SJSA1 (cell line): Measurements from ENCODE around the gene LCE1C. TPM values are rescaled to one million over a fixed set of nuclear protein-coding genes. Genes with fewer than 3 reads are reported as not detected.

Experiments used
- DNase-seq, 2 experiments: peaks; one replicate each; pipeline ENCODE4 v3.0.0-alpha.2; 2015 to 2020; ENCODE audit warnings: low spot score in 2 of 2, low read depth in 1 of 2
- H3K27ac ChIP-seq: fragments of 250-450 bp; sonication (Bioruptor Pico); 2 replicates; pipeline ENCODE4 v1.5.1; 2020; ENCODE audit warnings: mild to moderate bottlenecking, moderate library complexity
- H3K27me3 ChIP-seq: fragments of 250-450 bp; sonication (Bioruptor Pico); replicated peaks from 2 replicates; pipeline ENCODE4 v1.5.1; 2020; ENCODE audit warnings: mild to moderate bottlenecking, moderate library complexity
- H3K36me3 ChIP-seq: fragments of 250-450 bp; sonication (Bioruptor Pico); 2 replicates; pipeline ENCODE4 v1.5.1; 2020; ENCODE audit warnings: mild to moderate bottlenecking
- H3K4me1 ChIP-seq: fragments of 250-450 bp; sonication (Bioruptor Pico); replicated peaks from 2 replicates; pipeline ENCODE4 v1.6.1; 2021; ENCODE audit warnings: mild to moderate bottlenecking
- H3K4me3 ChIP-seq: fragments of 250-450 bp; sonication (Bioruptor Pico); 2 replicates; pipeline ENCODE4 v1.5.1; 2020; ENCODE audit warnings: mild to moderate bottlenecking
- H3K9me3 ChIP-seq: fragments of 250-450 bp; sonication (Bioruptor Pico); replicated peaks from 2 replicates; pipeline ENCODE4 v1.5.1; 2020; ENCODE audit warnings: mild to moderate bottlenecking
- total RNA-seq: library from RNA; depleted of rRNA; stranded (reverse); fragments of >200 nt; shearing (Covaris generic); gene quantifications from 2 replicates; pipeline ENCODE4 v1.2.3, GENCODE V29; 2014

Gene LCE1C
- total RNA-seq, 1 experiment from 2014 or later: not detected

DNA sequence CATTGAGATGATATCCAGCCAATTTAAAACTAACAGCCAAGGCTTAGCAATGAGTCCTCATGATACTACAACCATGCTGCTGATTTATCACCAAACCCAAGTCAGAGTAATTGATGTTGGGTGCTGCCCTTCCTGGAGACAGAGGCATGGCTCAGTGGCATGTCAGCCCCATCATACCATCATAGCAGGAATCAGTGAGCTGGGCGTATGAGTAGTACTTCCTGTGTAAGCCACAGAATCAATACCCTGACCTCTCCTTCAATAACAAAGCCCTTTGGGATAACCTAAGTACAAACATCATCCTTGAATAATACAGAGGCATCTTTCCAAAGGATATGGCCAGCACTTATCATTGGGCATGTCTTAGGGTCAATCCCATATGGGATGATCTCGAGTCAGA, 23.4 kb downstream of the LCE1C start:
- H3K27ac ChIP-seq: no peak overlapping the region
- no peaks in the 10 kb centered on the region for H3K27me3 ChIP-seq
- H3K36me3 ChIP-seq: no peaks in the 10 kb centered on the region
- no peaks in the 10 kb centered on the region for H3K4me1 ChIP-seq
- DNase-seq: no peak
- no peaks in the 10 kb centered on the region for H3K9me3 ChIP-seq
- no peak overlapping the region for H3K4me3 ChIP-seq

DNA sequence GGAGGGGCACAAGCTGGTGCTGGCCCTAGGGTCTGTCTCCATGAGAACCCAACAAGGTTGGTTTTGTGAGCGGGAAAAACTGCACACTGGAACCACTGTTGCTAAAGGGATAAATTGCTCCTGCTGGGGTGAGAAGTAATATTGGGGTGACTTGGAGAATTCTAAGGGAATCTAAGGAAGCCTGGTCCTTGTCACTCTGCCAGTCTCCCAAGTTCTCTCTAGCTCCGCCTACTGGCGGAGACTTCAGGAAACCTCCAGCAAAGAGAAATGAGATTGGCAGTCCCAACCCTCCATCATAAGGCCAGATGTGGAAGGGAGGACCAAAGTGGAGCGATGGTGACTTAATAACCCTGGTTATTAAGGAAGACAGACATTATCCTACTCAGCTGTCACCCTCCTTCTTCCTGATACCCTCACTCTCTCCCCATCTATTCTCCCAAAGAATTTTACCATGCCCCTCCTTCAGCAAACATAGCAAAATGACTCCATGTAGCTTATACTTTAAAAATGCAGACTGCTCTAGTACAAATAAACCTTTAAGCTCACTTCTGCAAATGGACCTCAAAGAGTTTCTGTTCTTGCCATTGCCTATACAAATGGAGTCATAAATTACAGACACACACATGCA, 28.8 kb downstream of the LCE1C start:
- H3K27me3 ChIP-seq: no peaks in the 10 kb centered on the region; the same call in 1 of the 2 replicates
- no peaks in the 10 kb centered on the region for H3K9me3 ChIP-seq
- H3K4me3 ChIP-seq: no peak overlapping the region
- no peaks in the 10 kb centered on the region for H3K4me1 ChIP-seq
- no peaks in the 10 kb centered on the region for H3K36me3 ChIP-seq
- peak in 1 of 2 experiments; percentile 30 for DNase-seq
- H3K27ac ChIP-seq: no peak overlapping the region

DNA sequence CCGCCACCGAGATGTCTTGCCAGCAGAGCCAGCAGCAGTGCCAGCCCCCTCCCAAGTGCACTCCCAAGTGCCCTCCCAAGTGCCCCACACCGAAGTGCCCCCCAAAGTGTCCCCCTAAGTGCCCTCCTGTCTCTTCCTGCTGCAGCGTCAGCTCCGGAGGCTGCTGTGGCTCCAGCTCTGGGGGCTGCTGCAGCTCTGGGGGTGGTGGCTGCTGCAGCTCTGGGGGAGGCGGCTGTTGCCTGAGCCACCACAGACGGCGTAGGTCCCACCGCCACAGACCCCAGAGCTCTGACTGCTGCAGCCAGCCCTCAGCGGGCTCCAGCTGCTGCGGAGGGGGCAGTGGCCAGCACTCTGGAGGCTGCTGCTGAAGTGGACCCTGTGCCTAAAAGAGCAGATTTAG, 30.1 kb downstream of the LCE1C start:
- H3K27ac ChIP-seq: no peak overlapping the region
- no peaks in the 10 kb centered on the region for H3K9me3 ChIP-seq

DNA sequence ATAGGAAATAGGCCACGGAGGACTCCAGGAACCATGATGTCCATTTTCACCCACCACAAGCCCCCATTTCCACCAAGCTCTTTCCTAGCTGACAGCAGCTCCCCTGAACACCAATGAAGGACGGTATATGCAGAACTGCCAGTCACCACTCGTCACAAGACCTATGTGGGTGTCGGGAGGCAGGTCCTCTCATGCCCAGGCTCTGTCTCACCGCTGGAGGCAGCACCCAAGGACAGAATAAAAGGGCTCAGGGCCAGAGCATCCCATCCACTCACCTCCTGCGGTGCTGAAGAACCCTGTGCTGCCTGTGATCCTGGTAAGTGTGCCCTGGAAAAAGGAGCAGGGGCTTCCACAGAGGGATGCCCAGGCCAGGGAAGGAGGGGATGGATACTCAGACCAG, 31.6 kb downstream of the LCE1C start, which contains the start of gene LCE1F:
TSS of gene LCE1F (plus strand) at position 266 of the 400 bp plus-strand sequence. CDS start 1,232 bp downstream, outside the sequence.
- no peak for DNase-seq
- Histone ChIP-seq H3K36me3 (no peaks in the 10 kb centered on the region), H3K4me1 (no peaks in the 10 kb centered on the region), H3K27me3 (no peaks in the 10 kb centered on the region; the same call in 1 of the 2 replicates), H3K9me3 (no peaks in the 10 kb centered on the region), H3K27ac (no peak within 1 kb of the TSS), H3K4me3 (no peak within 1 kb of the TSS)

More for the DNA sequence above, 30.1 kb downstream of the LCE1C start:
- Histone ChIP-seq H3K4me1 (no peaks in the 10 kb centered on the region), H3K36me3 (no peaks in the 10 kb centered on the region), H3K27me3 (no peaks in the 10 kb centered on the region; the same call in 1 of the 2 replicates), H3K4me3 (no peak overlapping the region)
- no peak for DNase-seq

DNA sequence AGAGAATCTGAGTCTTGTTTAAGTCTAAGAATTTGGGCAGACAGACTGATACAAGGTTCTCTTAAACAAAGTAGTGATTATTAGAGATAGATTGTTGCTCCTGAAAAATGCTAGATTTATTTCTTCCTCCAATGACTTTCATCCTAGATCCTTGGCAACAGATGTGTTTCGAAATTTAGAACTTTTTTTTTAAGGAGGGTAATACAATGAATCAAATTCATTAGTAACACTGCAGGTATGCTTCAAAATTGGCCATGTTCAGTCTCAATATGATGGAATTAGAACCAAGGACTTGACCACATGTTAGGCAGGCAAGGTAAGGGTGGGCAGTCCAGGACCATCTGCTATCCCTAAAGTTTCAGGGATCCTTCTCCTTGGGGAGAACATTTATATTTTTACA, 36.0 kb downstream of the LCE1C start:
- H3K4me1 ChIP-seq: no peaks in the 10 kb centered on the region
- no peak overlapping the region for H3K27ac ChIP-seq

DNA sequence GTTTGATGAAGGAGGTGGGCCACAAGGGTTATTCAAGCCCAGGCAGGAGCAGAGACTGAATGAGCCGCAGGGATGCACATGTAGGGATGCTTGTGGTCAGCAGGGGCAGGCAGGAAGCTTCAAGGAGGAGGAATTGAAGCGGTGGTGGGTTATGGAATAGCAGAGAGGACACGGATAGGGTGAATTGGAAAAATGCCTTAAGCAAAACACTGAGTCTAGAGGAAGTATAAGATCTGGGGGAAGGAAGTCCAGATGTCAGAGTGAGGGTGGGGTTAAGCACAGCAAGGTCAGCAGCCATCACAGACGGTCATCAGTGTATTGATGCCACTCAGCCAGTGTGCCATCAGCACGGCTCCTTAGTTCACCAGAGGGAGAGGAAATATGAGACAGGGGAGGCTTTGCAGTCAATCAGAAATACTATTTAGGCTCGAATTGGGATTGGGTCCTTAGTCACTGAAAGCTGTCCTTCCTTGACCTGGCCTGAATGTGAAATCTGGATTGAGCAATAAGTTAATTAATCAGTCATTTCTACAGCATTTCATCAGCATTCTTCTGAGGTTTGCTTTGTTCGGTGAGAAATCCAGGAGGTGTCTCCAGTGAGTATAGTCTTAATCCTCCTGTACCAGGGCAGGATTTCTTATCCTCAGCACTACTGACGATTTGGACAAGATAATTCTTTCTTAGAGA, 37.5 kb downstream of the LCE1C start:
- H3K4me3 ChIP-seq: no peak overlapping the region
- H3K27me3 ChIP-seq: no peaks in the 10 kb centered on the region
- no peaks in the 10 kb centered on the region for H3K36me3 ChIP-seq
- H3K9me3 ChIP-seq: no peaks in the 10 kb centered on the region
- H3K4me1 ChIP-seq: no peaks in the 10 kb centered on the region
- no peak overlapping the region for H3K27ac ChIP-seq
- no peak for DNase-seq

More for the DNA sequence above, 36.0 kb downstream of the LCE1C start:
- no peaks in the 10 kb centered on the region for H3K9me3 ChIP-seq
- no peaks in the 10 kb centered on the region for H3K27me3 ChIP-seq
- H3K36me3 ChIP-seq: no peaks in the 10 kb centered on the region
- H3K4me3 ChIP-seq: no peak overlapping the region
- DNase-seq: no peak

DNA sequence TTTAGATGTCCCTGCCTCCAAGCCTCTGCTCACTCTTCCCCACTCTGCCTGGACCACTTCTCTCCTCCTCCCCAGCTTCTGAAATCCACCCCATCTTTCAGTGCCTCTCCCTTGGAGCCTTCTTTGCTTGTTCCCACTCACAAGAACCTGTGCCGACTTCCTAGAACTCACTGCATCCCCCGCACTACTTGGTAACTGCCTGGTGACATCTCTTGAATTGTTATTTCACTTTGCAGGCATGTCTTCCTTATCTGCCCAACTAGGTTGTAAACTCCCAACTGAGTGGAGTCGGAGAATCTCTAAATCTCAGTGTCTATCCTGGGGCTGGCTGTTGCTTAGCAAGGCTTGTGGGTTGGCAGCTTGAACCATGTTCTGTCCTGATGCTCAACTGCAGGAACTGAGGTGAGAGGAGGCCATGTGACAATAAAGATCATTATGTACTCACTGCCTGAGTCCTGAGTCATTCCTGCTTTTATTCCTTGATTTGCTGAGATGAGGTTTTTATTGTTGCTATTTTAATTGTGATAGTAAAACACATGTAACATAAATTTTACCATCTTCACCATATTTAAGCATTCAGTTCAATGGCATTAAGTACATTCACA, 44.7 kb downstream of the LCE1C start:
- Histone ChIP-seq H3K27me3 (no peaks in the 10 kb centered on the region), H3K36me3 (no peaks in the 10 kb centered on the region), H3K9me3 (no peaks in the 10 kb centered on the region), H3K27ac (no peak overlapping the region), H3K4me1 (no peaks in the 10 kb centered on the region), H3K4me3 (no peak overlapping the region)
- no peak for DNase-seq

DNA sequence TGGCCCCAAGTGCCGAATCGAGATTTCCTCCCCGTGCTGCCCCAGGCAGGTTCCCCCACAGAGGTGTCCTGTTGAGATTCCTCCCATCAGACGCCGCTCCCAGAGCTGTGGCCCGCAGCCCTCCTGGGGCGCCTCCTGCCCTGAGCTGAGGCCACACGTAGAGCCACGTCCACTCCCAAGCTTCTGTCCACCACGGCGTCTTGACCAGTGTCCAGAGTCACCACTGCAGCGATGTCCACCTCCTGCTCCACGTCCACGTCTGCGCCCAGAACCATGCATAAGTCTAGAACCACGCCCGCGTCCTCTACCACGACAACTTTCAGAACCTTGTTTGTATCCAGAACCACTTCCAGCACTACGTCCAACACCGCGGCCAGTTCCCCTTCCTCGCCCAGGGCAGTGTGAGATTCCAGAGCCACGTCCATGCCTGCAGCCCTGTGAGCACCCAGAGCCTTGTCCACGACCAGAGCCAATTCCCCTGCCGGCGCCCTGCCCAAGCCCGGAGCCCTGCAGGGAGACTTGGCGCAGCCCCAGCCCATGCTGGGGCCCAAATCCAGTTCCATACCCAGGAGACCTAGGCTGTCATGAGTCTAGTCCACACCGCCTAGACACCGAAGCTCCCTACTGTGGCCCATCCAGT, 45.8 kb downstream of the LCE1C start:
- H3K9me3 ChIP-seq: no peaks in the 10 kb centered on the region
- no peak for DNase-seq

DNA sequence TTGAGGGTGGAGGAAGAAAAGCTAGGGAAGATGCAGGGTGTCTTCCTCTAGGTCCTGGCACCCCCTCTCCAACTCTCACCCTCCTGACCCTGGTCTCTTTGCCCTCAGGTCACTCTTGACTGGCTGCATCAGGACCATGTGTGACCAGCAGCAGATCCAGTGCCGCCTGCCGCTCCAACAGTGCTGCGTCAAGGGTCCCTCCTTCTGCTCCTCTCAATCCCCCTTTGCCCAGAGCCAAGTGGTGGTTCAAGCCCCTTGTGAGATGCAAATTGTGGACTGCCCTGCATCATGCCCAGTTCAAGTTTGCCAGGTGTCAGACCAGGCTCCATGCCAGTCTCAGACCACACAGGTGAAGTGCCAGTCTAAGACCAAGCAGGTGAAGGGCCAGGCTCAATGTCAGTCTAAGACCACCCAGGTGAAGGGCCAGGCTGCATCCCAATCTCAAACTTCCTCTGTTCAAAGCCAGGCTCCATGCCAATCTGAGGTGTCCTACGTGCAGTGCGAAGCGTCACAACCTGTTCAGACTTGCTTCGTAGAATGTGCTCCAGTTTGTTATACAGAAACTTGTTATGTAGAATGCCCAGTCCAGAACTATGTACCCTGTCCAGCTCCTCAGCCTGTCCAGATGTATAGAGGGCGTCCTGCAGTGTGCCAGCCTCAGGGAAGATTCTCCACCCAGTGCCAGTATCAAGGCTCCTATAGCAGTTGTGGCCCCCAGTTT, 46.8 kb downstream of the LCE1C start:
- Histone ChIP-seq H3K27me3 (no peaks in the 10 kb centered on the region), H3K9me3 (no peaks in the 10 kb centered on the region), H3K4me3 (no peak overlapping the region), H3K36me3 (no peaks in the 10 kb centered on the region), H3K4me1 (no peaks in the 10 kb centered on the region), H3K27ac (no peak overlapping the region)
- no peak for DNase-seq

More for the DNA sequence above, 45.8 kb downstream of the LCE1C start:
- Histone ChIP-seq H3K4me3 (no peak overlapping the region), H3K4me1 (no peaks in the 10 kb centered on the region), H3K36me3 (no peaks in the 10 kb centered on the region), H3K27ac (no peak overlapping the region), H3K27me3 (no peaks in the 10 kb centered on the region)

DNA sequence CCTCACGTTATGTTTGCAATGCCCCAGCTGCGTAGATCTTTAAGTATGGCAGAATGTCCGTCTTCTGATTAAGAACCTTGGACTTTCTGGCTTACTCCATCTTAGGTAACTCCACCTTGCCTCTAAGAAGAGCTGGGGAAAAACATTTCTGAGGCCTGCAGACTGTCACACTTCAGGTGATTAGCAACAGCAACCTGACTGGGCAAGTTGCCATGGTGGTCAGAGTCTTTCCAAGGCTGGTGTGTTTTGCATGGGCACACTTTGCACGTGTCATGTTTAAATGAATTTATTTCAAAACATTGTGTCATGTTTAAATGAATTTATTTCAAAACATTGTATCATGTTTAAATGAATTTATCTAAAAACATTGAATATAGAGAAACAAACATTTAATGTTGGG, 47.8 kb downstream of the LCE1C start:
- Histone ChIP-seq H3K9me3 (no peaks in the 10 kb centered on the region), H3K36me3 (no peaks in the 10 kb centered on the region), H3K4me1 (0 out of 2 replicates have a peak, but pooled peaks cover under 1% of the 10 kb centered on the region), H3K27ac (no peak overlapping the region), H3K27me3 (no peaks in the 10 kb centered on the region), H3K4me3 (no peak overlapping the region)
- no peak for DNase-seq

DNA sequence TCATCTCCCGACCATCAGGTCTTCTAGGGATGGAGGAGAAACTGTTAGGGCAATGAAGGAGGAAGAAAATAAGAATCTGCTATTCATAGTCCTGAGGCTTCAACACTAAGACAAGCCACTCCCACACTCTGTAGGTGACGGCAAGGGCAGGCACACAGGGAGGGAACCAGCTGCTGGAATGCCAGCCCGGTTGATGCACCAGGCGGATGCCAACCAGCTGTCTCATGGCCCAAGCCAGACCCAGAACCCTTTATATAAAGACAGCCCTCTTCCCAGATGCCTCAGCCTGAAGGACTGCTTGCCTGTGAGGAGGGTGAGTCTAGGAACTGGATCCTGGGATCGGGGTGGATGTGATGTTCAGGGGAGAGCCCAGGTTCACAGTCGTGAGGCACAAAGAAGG, 48.7 kb downstream of the LCE1C start, which contains the start of gene KPRP:
TSS of gene KPRP (plus strand) at position 279 of the 400 bp plus-strand sequence. CDS start 1,564 bp downstream, outside the sequence.
- Histone ChIP-seq H3K4me3 (no peak within 1 kb of the TSS), H3K9me3 (no peaks in the 10 kb centered on the region), H3K27ac (no peak within 1 kb of the TSS), H3K27me3 (no peaks in the 10 kb centered on the region), H3K4me1 (peaks cover 9% of the 10 kb centered on the region), H3K36me3 (no peaks in the 10 kb centered on the region)
- no peak for DNase-seq

DNA sequence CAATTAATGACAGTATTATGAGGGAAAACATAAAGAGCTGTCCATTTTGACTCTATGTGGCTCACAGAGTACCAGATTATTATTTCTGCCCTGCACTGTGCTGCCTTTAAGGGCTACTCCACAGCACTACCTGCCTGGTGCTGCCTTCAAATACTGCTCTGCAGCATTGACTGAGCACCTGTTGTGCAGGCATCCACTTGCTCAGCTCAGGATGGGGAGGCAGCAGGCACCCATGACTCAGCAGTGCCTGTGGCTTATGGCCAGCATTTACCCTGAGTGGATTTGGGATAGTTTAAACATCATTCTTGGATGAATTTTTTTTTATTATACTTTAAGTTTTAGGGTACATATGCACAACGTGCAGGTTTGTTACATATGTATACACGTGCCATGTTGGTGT, 49.6 kb downstream of the LCE1C start:
- DNase-seq: no peak
- Histone ChIP-seq H3K4me3 (no peak overlapping the region), H3K27me3 (no peaks in the 10 kb centered on the region), H3K36me3 (no peaks in the 10 kb centered on the region), H3K4me1 (peaks cover 16% of the 10 kb centered on the region), H3K9me3 (no peaks in the 10 kb centered on the region), H3K27ac (no peak overlapping the region)
